HCEC 1CT (cell line): Measurements from ENCODE around the gene PRSS12.

Experiments
- DNase-seq: peaks from one replicate; pipeline ENCODE4 v3.0.0-alpha.2; 2017

The PRSS12 gene

DNA sequence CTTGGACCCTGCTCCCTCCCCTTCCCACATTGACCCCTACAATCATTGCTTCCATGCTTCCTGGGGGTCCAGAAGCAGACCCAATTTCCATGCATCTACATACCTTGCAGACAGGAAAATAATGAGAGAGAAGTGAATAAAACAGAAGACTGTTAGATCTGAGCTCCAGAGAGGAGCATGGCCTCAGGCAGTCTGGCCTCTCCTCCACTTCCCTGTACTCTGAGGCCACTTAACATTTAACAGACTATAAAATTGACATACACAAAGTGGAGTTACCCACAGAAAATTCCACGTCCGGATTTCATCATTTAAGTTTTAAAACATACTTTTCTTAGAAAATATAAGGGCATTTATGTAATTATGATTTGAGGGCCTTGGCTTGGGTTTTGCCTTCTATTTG lies 2.1 kb upstream of the PRSS12 start:
- no peak for DNase-seq

DNA sequence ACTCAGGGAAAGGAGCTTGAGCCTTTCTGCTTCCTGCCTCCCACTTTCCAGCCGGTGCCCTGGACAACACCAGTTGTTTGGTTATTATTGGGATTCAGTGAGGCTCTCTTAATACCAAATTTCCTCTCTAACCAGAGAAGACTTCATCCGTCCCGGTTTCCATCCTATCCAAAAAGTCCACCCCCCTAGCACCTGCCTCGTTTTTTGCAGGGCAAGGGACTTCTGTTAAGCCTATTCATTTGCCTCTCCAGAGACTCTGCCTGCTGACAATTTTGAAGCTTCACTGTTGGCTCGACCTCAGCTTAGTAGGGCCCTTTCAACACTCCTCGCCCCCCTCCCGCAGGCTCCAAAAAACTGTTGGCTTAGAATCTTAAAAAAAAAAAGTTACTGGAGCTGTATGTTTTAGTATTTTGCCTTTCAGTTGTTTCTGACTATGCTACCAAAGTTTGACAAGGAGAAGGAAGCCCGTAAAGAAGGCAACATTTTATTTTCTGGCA lies 779 bp upstream of the PRSS12 start:
- no peak for DNase-seq

DNA sequence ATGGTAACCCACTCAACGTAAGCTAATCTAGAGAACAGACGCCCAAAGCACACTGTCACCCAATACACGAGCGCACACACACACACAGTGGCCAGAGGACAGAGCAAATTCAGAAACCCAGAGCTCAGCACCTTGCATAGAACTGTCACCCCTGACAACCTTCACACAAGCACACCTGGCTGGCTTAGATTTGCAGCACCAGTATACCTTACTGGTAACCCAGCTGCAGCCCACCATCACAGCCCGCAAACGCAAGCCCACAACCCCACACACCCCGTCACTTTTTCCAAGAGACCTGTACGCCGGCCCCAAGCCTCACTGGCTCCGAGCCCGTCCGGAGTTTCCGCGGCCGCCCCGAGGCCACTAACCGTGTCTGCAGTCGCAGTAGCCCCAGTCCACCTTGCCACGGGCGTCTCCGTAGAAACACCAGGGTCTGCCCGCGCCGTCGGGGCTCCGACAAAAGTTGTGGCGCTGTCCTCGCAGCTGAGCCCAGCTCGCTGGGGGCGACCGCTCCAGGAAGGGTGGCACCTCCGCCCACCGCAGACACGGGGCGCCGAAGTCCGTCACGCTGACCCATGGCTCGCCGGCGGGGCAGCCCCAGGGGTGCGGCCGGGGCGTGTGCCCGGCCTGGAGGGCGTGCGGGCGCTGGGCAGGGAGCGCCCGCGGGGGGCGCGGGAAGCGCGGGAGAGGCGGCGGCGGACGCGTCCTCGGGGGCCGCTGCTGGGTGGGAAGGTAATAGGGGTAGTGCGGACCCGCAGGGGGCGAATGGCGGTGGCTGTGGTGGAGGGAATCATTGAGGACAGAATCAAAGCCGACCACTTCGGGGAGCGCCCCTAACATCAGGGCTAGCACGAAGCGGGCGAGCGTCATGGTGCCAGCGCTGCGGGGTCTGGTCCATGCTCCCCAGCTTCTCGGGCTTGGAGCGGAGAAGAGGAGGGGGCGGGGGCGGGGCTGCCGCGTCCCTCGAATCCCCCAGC lies 664 bp downstream of the PRSS12 start:
- DNase-seq, result peak; percentile 48

DNA sequence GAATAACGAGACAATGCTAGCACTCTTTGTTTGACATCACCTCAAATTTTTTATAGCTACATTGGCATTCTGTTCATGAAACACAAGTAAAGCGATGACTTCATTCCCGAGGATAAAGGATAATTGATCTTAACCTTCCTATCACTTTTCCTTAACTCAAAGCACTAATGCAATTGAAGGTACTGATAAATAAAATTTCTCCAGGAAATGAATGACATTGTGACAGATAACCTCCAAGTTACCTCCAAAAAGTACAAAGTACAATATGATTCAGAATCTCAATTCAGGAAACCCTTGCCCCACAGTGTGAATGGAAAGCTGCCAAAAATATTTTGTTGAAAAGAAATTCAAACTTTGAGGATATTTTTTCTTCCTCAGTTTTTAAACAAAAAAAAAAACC lies 1.8 kb downstream of the PRSS12 start:
- DNase-seq, result no peak

DNA sequence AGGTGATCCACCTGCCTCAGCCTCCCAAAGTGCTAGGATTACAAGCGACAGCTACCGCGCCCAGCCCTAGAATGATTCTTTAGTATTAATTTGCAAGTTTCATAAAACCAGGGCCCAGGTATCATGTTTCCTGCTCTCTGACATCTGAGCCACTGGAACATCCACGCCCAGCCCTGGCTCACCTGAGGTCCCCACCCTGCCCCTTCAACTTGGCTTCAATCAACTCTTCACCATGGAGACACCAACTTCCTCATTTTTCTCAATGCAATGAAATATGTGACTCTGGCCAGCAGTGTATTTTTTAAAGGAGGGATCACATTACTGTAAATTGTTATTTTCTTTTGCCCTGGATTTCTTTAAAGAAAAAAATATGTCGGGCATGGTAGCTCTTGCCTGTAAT lies 3.9 kb downstream of the PRSS12 start:
- DNase-seq, result no peak

DNA sequence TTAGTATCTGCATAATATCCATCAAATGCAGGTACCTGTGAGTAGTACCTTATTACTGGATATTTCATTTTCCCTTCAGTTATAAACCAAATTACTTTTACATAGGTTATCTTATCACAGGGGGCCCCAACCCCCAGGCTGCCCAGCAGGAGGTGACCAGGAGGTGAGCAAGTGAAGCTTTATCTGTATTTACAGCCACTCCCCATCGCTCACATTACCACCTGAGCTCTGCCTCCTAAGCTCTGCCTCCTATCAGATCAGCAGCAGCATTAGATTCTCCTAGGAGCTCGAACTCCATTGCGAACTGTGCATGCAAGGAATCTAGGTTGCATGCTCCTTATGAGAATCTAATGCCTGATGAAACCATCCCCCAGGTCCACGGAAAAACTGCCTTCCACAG lies 6.3 kb downstream of the PRSS12 start:
- no peak for DNase-seq

DNA sequence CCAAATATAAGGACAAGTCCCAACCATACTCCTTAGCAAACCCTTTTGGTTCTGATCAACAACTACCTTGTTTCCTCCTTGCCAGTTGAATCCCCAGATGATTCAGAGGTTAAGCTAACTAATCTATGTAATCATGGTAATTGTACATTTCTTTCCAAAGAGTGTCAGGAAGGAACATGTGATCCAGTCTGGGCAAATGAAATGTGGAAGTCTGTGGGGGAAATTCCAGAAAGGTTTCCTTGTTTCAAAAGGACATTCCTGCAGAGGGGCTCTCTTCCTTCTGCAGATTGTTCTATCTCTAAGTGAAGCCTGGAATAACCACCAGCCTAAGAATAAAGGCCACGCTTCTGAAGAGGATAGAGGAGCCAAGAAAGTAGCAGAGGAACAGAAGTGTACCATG lies 7.0 kb downstream of the PRSS12 start:
- no peak for DNase-seq

DNA sequence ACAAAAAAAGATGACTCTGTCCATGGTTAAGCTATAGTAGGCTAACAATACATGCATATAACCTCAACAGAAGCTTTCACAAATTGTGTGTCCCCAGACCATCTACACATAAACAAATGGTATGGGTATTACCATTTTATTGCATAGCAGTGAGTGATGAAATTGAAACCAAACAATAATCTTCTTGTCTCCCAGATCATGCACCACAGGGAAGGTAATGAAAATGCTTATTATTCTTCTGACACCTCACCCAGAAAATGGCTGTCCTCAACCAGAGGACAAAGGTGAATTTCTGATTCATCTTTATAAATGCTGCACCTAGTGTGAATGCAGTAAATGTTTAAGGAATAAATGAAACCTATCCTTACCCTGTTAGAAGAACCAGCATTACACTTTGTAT lies 8.0 kb downstream of the PRSS12 start:
- DNase-seq, result no peak

DNA sequence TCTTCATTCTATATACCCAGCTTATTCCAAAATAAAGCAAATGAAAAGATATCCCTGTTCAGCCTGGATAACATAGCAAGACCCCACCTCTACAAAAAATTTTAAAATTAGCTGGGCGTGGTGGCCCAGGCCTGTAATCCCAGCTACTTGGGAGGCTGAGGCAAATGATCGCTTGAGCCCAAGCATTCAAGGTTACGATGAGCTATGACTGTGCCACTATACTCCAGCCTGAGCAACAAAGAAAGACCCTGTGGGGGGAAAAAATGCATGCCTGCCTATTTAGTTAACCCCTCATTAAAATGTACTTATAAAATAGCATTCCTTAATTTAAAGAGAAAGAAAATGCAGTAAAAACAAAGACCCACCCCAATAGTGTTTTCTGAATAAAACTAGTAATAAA lies 9.3 kb downstream of the PRSS12 start:
- DNase-seq, result no peak

DNA sequence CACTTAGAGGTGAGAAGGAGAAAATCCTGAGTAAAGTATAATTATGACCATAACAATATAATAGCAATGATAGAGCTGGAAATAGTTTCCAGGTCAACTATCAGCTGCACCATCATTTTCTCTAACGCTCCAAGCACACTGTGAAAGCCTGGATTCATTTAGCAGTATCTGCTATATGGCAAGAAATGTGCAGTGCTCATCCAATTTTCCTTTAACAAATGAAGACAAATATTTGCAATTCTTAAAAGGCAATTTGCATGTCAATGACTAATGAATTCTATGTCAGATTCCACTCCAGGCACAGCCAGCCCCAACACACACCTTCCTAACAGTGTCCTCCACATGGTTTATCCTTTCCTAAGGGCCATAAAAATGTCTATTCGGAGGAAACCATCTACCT lies 12.7 kb downstream of the PRSS12 start:
- DNase-seq, result peak; percentile 7

DNA sequence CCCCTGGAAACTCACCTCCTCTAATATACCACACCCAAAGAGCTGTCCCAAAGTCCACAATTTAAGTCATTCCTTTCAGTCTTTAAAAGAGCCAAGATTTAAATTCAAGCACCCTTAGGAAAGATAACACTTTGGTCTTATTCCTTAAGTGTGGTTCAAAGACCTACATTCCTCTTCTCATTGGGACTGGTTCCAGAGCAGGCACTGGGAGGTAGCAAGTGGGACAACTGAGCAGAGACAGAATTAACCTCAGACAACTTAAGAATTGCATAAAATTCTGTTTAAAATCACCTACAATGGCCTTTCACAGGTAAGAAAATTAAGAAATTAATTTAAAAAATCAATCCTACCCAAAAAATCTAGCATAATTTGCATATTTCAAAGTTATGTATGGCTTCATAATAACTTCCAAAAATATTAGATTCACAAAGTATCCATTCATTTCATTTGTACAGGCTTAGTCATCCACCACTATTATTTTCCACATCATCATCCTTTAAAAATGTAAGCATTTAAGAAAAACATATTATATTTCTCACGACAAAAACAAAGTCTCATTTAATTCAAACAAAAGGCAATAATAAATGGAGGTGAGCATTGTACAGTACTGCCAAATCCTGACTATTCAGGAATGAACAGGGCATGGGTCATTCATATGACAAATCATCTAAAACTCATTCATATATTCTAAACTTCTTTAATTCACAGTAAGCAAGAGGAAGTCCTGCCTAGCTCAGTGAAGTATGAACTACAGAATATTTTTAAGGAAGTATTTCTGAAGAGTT lies 13.6 kb downstream of the PRSS12 start:
- DNase-seq, result peak; percentile 83

DNA sequence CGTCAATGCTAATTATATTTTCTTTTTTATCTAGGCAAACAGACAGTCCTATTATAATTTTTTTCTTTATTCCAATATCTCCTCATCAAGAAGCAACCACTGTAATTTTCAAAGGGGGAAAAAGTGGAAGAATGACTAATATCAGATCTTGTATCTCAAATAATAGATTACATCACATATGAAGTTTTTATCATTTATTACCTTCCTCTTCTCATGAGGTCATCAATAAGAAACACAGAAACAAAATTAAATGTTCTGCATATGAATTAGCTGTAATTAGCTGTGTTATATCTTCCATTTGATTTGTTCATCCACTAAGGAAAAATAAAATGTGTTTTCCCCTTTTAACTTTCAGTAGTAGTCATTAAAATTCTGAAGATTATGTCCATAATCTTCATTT lies 14.3 kb downstream of the PRSS12 start:
- DNase-seq, result no peak

DNA sequence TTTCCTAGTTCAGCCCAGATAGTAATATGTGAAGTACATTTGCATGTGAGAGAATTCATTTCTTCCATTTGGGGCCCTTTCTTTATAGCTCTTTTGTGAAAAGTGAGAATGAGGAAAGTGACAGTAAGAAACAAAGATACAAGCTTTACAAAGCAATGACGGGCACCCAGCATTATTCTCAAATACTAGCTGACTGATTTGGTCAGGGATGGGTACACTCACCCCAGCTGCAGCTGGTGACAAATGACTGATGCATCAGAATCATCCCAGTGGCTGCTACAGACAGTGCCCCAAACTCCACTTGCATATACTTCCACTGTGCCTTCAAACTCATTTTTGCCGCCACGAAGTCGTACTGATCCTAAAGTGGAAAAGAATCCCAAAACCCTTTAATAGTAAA lies 14.8 kb downstream of the PRSS12 start:
- DNase-seq, result peak; percentile 39

DNA sequence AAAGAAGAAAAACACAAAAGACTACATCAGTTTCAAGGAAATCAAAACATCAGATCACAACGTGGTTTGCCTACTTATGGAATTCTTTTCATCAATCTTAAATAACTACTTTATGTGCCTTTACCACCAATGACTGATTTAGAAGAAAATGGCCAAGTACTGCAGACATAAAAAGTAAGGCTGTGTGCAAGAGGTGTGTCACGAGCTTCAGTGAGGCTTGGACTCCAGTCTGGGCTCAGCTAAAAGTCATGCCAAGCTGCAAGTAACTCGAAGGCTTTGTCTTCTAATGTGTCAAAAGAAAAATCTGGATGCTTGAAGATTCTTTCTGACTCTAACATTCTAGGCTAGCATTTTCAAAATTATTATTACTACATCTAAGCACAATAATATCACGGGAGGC lies 17.0 kb downstream of the PRSS12 start:
- no peak for DNase-seq

DNA sequence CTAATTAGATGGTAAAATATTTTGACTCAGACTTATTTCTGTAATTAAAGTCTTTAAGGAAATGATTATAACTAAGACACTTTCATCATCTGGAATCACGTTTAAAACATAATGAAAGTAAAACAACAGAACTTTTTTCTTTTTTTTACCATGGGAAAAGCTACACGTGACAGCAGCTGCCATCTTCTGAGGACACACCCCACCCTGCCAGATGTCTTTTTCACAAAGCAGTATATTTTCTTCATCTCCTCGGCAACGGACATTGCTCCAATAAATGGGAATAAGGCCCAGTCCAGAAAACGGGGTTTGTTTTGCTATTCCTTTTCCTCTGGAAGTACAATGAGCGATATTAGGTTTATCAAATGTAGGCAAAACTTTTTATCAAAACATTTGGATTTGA lies 17.5 kb downstream of the PRSS12 start:
- DNase-seq, result no peak

DNA sequence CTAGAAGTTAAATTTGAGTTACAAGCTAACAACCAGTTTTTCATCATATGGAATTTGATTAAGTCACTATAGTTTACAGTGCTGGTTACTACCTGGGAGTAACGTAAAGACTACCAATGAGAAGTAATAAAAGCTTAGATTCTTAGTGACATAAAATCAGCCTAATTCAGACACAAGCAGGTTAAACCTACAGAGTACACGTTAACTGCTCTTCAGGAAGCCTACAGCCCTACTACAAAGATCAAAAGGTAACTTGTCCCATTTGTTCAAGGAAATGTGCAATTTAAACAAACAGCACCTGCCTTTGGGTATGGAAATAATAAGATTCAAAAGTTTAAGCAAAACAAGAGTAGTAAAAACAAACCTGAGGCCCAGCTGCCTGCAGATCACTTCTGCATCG lies 21.5 kb downstream of the PRSS12 start:
- no peak for DNase-seq

DNA sequence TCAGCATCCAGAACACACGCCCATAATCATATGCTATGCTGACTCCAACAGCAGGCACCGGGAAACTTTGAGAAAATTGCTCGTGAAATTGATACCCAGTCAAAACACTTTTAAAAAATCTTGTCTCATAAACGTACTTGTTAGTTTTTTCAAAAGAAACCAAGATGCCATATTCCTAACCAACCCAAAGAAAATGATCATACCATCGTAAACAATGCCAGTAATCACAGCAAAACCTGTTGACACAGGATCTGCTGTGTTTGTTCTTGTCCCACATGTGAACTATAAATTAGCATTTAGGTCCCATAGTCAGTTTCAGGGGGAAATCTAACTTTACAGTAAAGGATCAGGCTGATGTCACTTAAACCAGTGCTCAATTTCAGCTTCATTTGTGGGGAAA lies 23.0 kb downstream of the PRSS12 start:
- DNase-seq, result no peak

DNA sequence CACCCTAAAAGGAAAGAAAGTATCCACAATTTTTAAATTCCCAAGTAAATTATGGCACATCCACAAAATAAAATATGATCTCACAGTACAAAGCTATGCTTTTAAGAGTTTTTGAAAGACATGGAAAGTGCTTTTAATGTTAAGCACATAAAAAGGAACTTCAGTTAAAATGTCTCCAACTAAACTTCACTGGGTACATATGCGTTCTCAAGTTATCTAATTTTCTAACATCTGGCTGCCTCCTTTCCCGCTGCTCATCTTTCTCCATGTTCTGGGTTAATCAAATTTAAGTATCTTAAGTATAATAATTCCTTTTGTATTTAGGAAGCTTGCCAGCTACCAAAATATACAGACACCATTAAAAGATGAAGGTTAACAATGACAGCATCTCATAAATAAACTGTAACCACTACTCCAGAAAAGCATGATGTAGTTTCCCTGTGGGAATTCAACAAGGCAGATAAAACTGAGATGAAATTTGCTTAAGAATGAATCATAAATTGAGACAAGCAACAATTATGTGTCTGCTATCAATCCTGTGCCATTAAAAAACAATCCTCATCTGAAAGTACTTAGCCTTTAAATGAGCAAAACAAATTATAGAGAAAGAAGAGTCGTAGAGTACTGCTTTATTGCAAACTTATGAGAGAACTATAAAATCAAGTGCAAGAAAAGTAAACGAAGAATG lies 25.1 kb downstream of the PRSS12 start:
- DNase-seq, result no peak

DNA sequence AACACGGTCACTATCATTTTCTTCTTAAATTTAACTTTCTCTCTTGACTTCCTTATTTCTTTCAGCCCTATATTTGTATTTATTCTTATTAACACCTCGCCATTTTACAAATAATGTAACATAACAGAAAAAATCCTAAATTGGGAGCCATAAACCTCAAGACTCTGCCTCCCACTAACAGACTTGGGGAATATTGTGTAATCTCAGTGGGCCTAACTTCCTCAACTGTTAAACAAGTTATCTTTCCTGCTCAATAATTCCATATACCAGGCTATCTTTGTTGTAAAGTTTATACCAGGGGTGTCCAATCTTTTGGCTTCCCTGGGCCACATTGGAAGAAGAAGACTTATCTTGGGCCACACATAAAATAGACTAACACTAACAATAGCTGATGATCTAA lies 26.2 kb downstream of the PRSS12 start:
- DNase-seq, result no peak

DNA sequence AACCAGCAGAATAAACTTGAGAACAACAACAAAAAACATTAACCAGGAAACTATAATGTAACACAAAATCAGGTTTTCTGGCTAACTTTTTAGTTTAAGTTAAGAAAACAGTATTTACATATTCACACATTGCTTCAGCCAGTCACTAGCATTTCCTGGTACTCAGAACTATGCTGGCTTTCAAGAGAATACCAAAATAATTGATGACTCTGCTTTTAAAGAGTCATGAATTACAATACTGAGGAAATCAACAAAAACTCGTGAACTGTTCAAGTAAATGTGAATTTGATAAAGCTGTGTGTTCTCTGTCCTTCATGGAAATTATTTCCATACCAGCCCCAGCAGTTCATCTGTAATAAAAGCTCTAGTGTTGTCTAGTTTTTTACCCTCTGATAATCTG lies 27.4 kb downstream of the PRSS12 start:
- DNase-seq, result no peak

DNA sequence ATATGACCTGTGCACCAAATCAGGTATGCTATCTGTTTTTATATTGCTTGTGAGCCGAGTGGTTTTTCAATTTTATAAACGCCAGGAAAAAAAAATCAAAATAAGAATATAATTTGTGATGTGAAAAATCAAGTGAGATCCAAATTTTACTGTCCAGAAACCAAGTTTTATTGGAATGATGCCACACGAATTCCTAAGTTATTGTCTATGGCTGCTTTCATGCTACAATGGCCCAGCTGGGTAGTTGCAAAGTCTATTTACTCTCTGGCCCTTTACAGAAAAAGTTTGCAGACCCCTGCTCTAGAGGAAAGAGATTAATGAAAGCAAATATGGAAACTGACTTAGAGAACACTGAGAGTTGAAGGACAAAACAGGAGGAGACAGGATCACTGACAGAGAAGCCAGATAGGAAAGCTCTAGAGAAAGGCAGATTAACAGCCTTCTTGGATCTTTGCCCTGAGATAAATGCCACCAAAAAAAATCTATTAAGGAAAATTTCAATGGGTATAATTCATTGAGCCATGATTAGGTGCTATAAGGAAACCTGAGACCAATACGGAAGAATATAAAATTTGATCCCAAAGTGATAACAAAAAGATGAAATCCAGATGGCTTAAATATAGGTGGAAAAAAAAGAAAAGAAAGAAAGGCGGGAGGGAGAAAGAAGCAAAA lies 29.8 kb downstream of the PRSS12 start:
- DNase-seq, result no peak

DNA sequence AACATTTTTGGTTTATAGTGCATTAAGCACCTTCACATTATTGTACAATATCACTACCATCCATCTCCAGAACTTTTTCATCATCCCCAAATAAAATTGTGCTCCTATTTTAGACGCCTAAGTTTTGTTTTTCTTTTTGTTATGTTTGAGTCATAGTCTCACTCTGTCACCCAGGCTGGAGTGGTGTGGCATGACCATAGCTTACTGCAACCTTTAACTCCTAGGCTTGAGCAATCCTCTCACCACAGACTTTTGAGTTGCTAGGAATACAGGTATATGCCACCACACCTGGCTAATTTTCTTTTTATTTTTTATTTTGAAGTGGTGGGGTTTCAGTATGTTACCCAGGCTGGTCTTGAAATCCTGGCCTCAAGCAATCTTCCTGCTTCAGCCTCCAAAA lies 33.9 kb downstream of the PRSS12 start:
- DNase-seq, result no peak

DNA sequence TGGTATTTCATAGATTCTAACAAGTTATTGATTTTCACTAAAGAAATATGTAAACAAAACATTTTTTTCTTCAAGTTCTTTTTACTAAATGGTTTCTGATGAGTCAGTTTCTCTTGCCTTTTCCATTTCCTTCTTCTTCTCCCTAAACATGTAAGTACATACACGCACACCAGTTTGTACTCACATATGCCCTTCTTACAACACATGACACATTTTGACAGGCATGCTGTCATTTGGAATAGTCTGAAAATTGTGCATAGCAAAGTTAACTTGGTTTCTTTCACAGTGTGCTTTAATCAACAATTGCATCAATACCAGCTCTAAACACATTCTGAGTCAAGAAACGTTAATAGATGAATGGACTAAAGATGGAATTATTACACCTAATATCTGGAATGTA lies 35.1 kb downstream of the PRSS12 start:
- no peak for DNase-seq
